ENCODE data around the gene ETV2.

GRCh38 chr19:35639321-35639639, 2.3 kb upstream of the ETV2 start:
- TF ChIP-seq CTCF (IDR thresholded peaks at IDR 0.05; ENCODE audit: insufficient read depth, low read length, poor library complexity, severe bottlenecking) (no peak), EZH2phosphoT487 (conservative IDR thresholded peaks at IDR 0.05; ENCODE audit: low read length) (no peak)
